GM19467 (cell line): ENCODE data around the gene SYT15.
"Not testable (repeated sequence)": the region's sequence is repeated elsewhere in the genome, so short reads cannot be mapped to it uniquely, and the experiment has no call there.

Experiments
- ATAC-seq: cut with Tn5 transposase; IDR thresholded peaks from one replicate; pipeline ENCODE4 v1.9.1; 2021; ENCODE audit warnings: mild to moderate bottlenecking, moderate library complexity; ENCODE audit not compliant: unreplicated experiment

SYT15 gene

GRCh38 chr10:46578474-46579178 is at the start of gene SYT15:
SYT15 (plus strand) TSS chr10:46579128; CDS start chr10:46579169, 41 bp downstream.
- not testable (repeated sequence) for ATAC-seq

DNA sequence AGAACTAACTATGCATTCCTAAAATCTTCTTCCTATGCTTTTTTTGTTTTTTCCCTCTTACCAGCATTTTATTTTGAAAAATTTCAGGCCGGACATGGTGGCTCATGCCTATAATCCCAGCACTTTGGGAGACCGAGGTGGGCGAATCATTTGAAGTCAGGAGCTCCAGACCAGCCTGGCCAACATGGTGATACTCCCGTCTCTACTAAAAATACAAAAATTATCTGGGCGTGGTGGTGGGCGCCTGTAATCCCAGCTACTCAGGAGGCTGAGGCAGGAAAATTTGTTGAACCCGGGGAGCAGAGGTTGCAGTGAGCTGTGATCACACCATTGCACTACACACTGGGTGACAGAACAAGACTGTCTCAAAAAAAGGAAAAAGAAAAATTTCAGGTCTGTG is 49.2 kb upstream of the SYT15 start:
- not testable (repeated sequence) for ATAC-seq

GRCh38 chr10:46530249-46531186 is 48.4 kb upstream of the SYT15 start:
- ATAC-seq, result no peak

DNA sequence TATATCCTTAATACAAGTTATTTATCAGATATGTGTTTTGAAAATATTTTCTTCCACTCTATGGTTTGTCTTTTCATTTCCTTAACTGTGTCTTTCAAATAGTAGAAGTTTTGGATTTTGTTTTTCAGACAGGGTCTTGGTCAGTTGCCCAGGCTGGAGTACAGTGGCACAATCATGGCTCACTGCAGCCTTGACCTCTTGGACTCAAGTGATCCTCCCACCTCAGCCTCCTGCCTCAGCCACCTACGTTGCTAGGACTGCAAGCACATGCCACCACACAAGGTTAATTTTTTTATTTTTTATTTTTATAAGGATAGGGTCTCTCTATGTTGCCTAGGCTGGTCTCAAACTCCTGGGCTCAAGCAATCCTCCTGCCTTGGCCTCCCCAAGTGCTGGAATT is 46.7 kb upstream of the SYT15 start:
- ATAC-seq, result not testable (repeated sequence)

GRCh38 chr10:46534828-46535524 is 44.0 kb upstream of the SYT15 start:
- no peak for ATAC-seq

DNA sequence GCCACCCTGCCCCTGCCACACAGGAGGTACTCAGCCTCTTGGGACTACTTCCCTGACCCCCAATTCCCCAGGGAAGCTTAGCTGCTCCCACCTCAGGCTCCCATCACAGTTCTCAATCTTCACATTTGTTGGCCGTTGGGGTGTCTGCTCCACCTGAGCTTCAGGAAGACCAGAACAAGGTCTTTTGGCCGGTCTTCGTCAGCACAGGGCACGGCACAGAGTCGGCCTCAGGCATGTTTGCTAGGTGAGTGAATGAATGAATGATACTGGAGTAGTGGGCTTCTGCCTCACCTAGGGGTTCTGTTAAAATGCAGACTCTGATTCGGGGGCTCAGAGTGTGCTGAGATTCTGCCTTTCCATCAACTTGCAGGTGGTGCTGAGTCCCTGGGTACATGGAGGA is 42.8 kb upstream of the SYT15 start:
- ATAC-seq, result no peak

GRCh38 chr10:46536781-46537180 is 42.1 kb upstream of the SYT15 start:
- ATAC-seq, result no peak

DNA sequence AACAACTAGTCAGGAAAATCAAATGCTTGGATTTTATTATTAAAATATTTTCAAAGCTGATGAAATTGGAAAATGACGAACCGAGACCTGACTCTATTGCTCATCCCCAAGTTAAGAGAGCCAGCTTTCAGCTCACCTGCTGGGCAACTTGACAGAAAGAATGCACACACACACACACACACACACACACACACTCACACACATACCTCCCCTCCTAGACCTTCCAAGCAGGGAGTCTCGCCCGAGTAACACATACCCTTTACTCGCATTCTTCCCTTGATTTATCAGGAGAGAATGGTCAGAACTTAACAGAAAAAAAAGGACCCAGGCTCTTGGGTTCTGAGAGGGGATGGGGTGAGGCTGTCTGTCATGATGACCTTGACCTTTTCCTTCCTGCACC is 41.6 kb upstream of the SYT15 start:
- ATAC-seq, result no peak

- no peak for ATAC-seq
These were observed 40.8 kb upstream of the SYT15 start for GRCh38 chr10:46538155-46538554.

DNA sequence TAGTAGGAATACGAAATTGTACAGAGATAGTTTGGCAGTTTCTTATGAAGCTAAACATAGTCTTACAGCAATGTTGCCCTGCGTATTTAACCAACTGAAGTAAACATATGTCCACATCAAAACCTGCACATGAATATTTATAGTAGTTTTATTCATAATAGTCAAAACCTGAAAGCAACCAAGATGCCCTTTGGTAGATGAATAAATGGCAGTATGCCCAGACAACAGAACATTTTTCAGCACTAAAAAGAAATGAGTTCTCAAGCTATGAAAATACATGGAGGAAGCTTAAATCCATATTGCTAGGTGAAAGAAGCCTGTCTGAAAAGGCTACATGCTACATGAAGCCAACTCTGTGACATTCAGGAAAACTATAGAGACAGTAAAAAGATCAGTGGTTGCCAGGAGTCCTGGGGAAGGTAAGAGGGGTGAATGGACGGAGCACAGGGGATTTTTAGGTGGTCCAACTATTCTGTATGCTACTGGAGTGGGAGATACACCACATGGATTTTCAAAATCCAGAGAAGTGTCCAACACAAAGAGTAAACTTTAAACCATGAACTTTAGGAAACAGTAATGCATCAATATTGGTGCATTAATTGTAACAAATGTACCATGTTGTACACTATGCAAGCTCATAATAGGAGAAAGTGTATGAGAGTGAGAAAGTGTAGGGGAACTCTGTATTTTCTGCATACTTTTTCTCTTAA is 40.1 kb upstream of the SYT15 start:
- ATAC-seq, result no peak

GRCh38 chr10:46539596-46540411 is 39.1 kb upstream of the SYT15 start:
- ATAC-seq, result no peak

DNA sequence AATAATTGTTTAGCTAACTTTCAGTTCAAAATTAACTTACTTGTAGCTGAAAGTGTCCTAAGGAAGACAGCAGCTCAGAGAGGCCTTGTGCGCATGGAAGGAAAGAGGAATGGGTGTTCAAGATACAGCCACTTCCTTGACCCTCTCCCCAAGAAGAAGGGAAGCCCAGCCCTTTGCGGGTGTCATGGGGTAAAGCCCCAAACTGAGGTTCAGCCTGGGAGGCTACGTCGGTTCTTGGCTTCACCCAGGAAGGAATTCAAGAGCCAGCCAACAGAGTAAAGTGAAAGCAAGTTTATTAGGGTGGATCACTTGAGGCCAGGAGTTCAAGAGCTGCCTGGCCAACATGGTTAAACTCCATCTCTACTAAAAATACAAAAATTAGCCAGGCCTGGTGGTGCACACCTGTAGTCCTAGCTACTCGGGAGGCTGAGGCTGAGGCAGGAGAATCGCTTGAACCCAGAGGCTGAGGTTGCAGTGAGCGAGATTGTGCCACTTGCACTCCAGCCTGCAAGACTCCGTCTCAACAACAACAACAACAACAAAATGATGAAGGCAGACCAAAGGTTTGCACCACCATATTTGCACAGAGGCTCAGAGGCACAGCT is 38.4 kb upstream of the SYT15 start:
- no peak for ATAC-seq

- no peak for ATAC-seq
These were observed 37.8 kb upstream of the SYT15 start for GRCh38 chr10:46541017-46541661.

DNA sequence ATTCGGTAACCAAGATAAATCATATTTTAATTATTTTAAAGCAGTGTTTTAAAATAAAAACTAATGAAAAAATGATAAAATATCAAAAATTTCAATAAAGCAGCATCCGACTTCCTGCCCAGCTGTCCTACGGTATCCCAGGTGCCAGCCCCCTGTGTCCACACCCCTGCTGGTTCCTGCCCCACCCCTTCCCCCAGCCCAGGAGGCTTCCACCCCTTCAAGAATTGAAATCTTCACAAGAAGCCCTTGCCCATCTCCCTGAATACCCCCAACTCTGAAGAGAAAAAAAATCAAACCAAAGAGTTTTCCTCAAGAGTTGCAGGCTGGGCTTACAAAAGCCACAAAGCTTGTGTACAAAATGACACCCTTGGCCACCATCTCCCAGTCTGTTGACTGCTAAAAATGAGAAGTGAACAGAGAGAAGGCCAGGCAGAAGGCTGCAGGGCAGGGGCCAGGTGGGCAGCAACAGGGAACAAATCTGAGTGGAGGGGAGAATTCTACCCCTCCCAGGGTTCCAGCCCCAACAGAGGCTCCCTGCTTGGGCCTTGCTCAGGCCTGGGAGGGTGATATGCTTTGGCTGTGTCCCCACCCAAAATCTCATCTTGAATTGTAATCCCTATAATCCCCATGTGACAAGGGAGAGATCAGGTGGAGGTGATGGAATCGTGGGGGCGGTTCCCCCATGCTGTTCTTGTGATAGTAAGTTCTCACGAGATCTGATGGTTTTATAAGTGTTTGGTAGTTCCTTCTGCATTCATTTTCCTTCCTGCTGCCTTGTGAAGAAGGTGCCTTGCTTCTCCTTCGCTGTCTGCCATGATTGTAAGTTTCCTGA is 37.0 kb upstream of the SYT15 start:
- ATAC-seq, result no peak

- ATAC-seq, result no peak
These were observed 36.1 kb upstream of the SYT15 start for GRCh38 chr10:46542567-46543465.

- no peak for ATAC-seq
These were observed 35.2 kb upstream of the SYT15 start for GRCh38 chr10:46543466-46544377.
